Measurements from ENCODE around the gene VASH2.

- TF ChIP-seq POLR2A (IDR thresholded peaks at IDR 0.05) (no peak), CTCF (IDR thresholded peaks at IDR 0.05) (no peak), POLR2AphosphoS5 (IDR thresholded peaks at IDR 0.05; ENCODE audit: insufficient read depth in 1 of 2, low read depth in 1 of 2) (no peak)
These were observed 41.4 kb upstream of the VASH2 start for GRCh38 chr1:212908971-212909370.

Measured in vagina (tissue), 2 donors.